ENCODE measurements around the gene DHRS7. TPM values are rescaled to one million over a fixed set of nuclear protein-coding genes. Genes with fewer than 3 reads are reported as not detected.

DHRS7 gene
- total RNA-seq, 4 donors from 2014 or later: 18.2 to 1,170 (median 337) TPM

DNA sequence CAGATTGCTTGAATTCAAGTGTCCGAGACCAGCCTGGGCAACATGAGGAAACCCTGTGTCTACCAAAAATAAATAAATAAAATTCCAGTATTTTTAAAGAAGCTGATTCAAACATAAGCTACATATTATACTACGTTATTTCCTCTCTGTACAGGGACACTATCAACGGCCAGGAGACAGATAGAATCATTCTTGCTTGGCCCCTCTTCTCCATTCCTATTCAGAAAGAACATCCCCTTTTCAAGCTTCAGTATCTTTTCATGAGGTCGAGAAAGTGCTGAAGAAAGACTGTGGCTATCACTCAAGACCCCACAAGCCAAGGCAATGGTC lies 314 bp upstream of the DHRS7 start:
- DNase-seq: no peak
- H3K36me3 ChIP-seq: peaks cover 0 to 17% (median 0%) of the 10 kb centered on the region in 3 donors
- H3K9me3 ChIP-seq: no peaks in the 10 kb centered on the region
- no peaks in the 10 kb centered on the region for H3K27me3 ChIP-seq
- H3K27ac ChIP-seq: peak overlapping the region; percentile 93 to 98 (median 96)
- TF ChIP-seq POLR2A (IDR thresholded peaks at IDR 0.05): no peak
- TF ChIP-seq, protein P1, sequence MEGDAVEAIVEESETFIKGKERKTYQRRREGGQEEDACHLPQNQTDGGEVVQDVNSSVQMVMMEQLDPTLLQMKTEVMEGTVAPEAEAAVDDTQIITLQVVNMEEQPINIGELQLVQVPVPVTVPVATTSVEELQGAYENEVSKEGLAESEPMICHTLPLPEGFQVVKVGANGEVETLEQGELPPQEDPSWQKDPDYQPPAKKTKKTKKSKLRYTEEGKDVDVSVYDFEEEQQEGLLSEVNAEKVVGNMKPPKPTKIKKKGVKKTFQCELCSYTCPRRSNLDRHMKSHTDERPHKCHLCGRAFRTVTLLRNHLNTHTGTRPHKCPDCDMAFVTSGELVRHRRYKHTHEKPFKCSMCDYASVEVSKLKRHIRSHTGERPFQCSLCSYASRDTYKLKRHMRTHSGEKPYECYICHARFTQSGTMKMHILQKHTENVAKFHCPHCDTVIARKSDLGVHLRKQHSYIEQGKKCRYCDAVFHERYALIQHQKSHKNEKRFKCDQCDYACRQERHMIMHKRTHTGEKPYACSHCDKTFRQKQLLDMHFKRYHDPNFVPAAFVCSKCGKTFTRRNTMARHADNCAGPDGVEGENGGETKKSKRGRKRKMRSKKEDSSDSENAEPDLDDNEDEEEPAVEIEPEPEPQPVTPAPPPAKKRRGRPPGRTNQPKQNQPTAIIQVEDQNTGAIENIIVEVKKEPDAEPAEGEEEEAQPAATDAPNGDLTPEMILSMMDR (IDR thresholded peaks at IDR 0.05): no peak
- H3K4me3 ChIP-seq: peak overlapping the region; percentile 74 to 91 (median 76)
- H3K4me1 ChIP-seq: peaks cover 0 to 20% (median 0%) of the 10 kb centered on the region in 4 donors

DNA sequence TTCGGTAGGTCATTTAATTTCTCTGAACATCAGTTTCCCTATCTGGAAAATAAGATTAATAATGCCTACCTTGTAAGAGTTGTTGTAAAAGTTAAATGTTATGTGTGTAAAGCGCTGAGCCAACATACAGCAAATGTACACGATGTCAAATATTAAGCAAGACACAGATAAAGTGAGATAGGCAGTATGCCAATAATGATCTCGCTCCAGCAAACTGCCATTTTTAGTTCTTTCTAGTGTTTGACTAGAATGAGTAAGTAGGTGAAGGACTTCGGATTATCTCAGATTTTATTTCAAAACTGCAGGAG lies 840 bp downstream of the DHRS7 start:
- TF ChIP-seq, protein P1 (IDR thresholded peaks at IDR 0.05): no peak
- no peak for TF ChIP-seq POLR2A (IDR thresholded peaks at IDR 0.05)
- Histone ChIP-seq H3K36me3 (peaks cover 0 to 18% (median 0%) of the 10 kb centered on the region in 3 donors), H3K4me1 (peaks cover 0 to 20% (median 2%) of the 10 kb centered on the region in 4 donors), H3K27me3 (no peaks in the 10 kb centered on the region), H3K9me3 (no peaks in the 10 kb centered on the region), H3K27ac (peak overlapping the region; percentile 93 to 98 (median 96)), H3K4me3 (peak overlapping the region; percentile 74 to 91 (median 76))
- no peak for DNase-seq

DNA sequence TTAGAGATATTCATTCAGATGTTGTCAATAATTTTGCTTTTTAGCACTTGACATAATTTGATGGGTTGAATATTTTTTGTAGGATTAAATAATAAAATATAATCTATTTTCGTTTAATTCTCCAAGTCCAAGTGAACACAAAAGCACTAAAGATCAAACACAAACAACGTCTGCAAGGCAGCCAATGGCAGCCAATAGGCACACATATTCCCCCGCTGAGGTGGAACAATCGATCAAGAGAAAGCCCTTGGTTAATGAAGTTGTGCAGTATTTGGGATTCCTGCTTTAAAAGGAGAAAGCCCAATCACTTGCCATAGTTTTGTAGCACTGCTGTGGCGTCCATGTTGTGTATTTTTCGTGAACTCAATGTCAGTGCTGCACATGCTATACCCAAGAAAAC lies 1.5 kb downstream of the DHRS7 start:
- TF ChIP-seq POLR2A (IDR thresholded peaks at IDR 0.05): no peak
- TF ChIP-seq, protein P1 (IDR thresholded peaks at IDR 0.05): no peak
- peak overlapping the region in 2 of 4 donors; percentile 74 to 91 for H3K4me3 ChIP-seq
- no peak for DNase-seq
- no peaks in the 10 kb centered on the region for H3K9me3 ChIP-seq
- H3K4me1 ChIP-seq: peaks cover 0 to 20% (median 2%) of the 10 kb centered on the region in 4 donors
- H3K27ac ChIP-seq: peak overlapping the region in 1 of 4 donors; percentile 93
- H3K36me3 ChIP-seq: peaks cover 0 to 18% (median 0%) of the 10 kb centered on the region in 3 donors
- H3K27me3 ChIP-seq: no peaks in the 10 kb centered on the region

DNA sequence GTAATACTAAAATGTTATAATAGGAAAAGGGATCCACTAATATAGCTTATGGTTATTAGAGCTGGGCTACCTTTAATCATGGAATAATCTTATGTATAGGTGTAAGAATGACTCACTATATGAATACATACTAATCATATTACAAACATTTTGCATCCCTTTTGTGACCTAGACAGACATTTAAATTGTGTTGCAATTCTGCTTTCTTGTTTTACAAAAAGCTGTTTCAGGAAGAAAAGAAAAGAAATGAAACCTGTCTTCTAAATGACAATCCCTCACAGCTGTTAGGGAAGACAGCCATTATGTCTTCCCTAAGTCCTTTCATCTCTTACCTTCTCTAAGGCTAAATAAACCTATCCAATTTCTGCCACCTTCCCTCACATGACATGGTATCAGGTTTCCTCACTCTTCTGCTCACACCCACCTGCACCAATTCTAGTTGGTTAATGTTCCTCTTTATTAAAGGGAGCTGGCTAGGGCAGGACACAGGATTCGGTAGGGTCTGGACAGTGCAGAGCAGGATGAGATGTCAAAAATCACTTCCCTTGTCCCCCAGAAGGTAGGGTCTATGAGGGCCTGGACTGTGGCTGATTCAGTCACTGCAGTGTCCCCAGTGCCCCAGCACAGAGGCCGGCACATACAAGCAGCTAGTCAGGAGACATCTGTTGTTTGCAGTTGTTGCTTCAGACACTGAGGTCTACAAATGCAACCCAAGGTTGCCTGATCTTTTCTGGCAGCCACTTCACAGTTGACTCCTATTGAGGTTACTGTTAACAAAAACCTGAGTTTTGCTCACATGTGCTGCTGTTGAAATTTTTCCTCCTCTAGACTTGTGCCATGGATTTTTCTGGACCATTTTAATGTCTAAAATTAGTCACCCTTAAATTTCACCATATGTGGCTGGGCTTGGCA lies 3.7 kb downstream of the DHRS7 start:
- H3K27ac ChIP-seq: peak overlapping the region in 1 of 4 donors; percentile 20
- no peak for DNase-seq

DNA sequence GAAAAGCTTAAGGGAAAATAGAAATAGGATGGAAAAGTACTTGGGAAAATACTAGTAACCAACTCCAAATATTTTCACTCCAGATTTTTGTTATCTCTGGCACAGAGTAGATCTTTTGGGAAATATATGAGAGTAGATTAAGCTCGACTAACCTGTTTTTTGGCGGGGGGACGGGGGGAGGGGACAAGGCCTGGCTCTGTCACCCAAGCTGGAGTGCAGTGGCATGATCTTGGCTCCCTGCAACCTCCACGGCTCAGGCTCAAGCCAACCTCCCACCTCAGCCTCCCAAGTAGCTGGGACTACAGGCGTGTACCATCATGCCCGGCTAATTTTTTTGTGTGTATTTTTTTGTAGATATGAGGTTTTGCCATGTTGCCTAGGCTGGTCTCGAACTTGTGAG lies 4.8 kb downstream of the DHRS7 start:
- DNase-seq: no peak
- no peak for TF ChIP-seq POLR2A (IDR thresholded peaks at IDR 0.05)
- TF ChIP-seq, protein P1 (IDR thresholded peaks at IDR 0.05): no peak
- H3K27ac ChIP-seq: no peak overlapping the region
- no peak overlapping the region for H3K4me3 ChIP-seq
- no peaks in the 10 kb centered on the region for H3K27me3 ChIP-seq
- H3K9me3 ChIP-seq: no peaks in the 10 kb centered on the region
- H3K36me3 ChIP-seq: peaks cover 0 to 25% (median 0%) of the 10 kb centered on the region in 3 donors
- H3K4me1 ChIP-seq: peaks cover 0 to 10% (median 2%) of the 10 kb centered on the region in 4 donors

More for the DNA sequence above, 3.7 kb downstream of the DHRS7 start:
- Histone ChIP-seq H3K4me1 (peaks cover 0 to 20% (median 2%) of the 10 kb centered on the region in 4 donors), H3K4me3 (no peak overlapping the region), H3K36me3 (peaks cover 0 to 18% (median 0%) of the 10 kb centered on the region in 3 donors), H3K9me3 (no peaks in the 10 kb centered on the region), H3K27me3 (no peaks in the 10 kb centered on the region)
- no peak for TF ChIP-seq POLR2A (IDR thresholded peaks at IDR 0.05)
- TF ChIP-seq, protein P1 (IDR thresholded peaks at IDR 0.05): no peak

Data from Peyer's patch (tissue), 4 donors.